HUES6 (cell line): ENCODE data around the gene RTN1.

Experiments
- H3K27ac ChIP-seq: 2 replicates; pipeline ENCODE4 v1.7.0; 2013; ENCODE audit warnings: low read depth, mild to moderate bottlenecking, low read length, inconsistent platforms
- H3K27me3 ChIP-seq: 2 replicates; pipeline ENCODE4 v1.6.1; 2013; ENCODE audit warnings: low read length; ENCODE audit not compliant: control insufficient read depth, insufficient read depth
- H3K36me3 ChIP-seq: 2 replicates; pipeline ENCODE4 v1.6.1; 2013; ENCODE audit warnings: low read length; ENCODE audit not compliant: control insufficient read depth, insufficient read depth
- H3K4me1 ChIP-seq: 2 replicates; pipeline ENCODE4 v1.6.1; 2013; ENCODE audit warnings: low read length; ENCODE audit not compliant: control insufficient read depth, insufficient read depth
- H3K4me3 ChIP-seq: 2 replicates; pipeline ENCODE4 v1.5.1; 2013; ENCODE audit warnings: low read depth, low read length
- H3K9ac ChIP-seq: one replicate; pipeline ENCODE4 v1.6.1; 2013; ENCODE audit warnings: mild to moderate bottlenecking, low read length
- H3K9me3 ChIP-seq: 2 replicates; pipeline ENCODE4 v1.6.1; 2013; ENCODE audit warnings: low read depth, low read length; ENCODE audit not compliant: control insufficient read depth, insufficient read depth

Gene RTN1

DNA sequence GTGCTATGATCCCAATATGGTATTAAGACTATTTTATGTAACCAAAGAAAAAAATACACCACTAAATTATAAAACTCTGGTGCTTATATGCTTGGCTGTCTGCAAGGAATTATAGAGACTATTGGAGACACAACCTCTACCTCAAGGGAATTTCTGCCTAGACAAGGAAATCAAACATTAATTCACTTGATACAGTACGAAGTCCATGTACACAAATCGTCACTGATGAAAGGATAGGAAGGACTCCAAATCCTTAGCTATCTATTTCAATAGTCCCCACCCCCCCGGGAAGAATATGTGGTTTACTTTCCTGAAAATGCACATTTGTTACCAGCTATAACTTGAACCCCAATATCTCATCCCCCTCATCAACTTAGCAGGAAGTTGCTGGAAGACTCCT lies 21.9 kb downstream of the RTN1 start:
- H3K27ac ChIP-seq, result no peak overlapping the region
- H3K9ac ChIP-seq, result no peak overlapping the region
- H3K4me3 ChIP-seq, result no peak overlapping the region
- no peaks in the 10 kb centered on the region for H3K9me3 ChIP-seq
- H3K36me3 ChIP-seq, result no peaks in the 10 kb centered on the region
- no peaks in the 10 kb centered on the region for H3K27me3 ChIP-seq
- no peaks in the 10 kb centered on the region for H3K4me1 ChIP-seq

DNA sequence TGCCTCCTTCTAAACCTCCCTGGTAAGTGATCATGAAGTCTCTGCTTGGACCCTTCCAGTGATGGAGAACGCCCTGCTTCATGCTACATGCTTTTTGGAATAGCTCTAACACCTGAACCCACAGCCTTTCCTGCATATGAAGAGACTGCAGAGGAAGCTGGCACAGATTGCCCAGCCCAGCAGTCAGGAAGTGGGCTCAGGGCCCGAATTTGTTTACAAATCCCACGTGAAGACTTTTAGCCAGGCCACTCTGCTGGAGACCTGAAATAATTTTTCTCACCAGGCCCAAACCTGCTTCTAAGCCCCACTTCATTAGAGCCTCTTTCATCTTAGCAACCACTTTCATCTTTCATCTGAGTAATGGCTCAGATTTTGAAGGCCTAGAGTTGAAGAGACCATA lies 22.9 kb downstream of the RTN1 start:
- Histone ChIP-seq H3K27ac (no peak overlapping the region), H3K9ac (no peak overlapping the region), H3K4me1 (no peaks in the 10 kb centered on the region), H3K36me3 (no peaks in the 10 kb centered on the region), H3K4me3 (no peak overlapping the region), H3K27me3 (no peaks in the 10 kb centered on the region), H3K9me3 (no peaks in the 10 kb centered on the region)

DNA sequence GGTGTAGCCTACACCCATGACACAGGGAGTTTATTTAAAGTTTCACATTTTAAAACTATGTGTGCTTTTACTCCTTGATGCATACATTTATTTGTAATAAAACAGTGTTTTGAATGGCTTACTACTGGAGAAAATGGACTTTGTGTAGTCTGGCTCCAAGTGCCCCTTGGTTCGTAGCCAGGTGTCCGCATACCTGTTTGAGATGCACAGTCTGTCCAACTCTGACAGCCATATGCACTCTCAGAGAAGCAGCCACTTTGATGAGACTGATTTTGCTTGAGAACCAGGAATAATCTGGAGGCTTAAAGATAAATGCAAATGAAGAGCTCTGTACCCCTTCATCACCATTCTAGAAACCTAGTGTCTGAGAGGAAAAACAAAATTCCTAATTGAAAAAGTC lies 24.0 kb downstream of the RTN1 start:
- Histone ChIP-seq H3K9me3 (no peaks in the 10 kb centered on the region), H3K4me1 (no peaks in the 10 kb centered on the region), H3K36me3 (no peaks in the 10 kb centered on the region), H3K4me3 (no peak overlapping the region), H3K9ac (no peak overlapping the region), H3K27me3 (no peaks in the 10 kb centered on the region), H3K27ac (no peak overlapping the region)

DNA sequence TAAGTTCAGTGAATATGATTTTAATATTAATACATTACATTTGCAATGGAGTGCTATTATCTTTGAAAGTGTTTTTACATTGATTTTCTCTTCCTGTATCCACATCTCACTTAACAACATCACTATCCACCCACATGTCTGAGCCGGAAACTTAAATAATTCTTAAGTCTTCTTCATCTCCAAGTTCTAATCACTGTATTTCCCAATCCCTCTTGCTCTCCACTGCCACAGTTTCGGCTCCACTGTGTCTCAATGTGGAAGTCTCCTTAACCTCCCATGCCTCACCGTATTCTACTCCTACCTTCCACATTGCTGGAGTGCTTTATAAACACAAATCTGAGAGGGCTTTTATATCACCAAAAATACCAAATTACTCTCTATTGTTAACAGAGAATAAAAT lies 25.3 kb downstream of the RTN1 start:
- H3K36me3 ChIP-seq, result no peaks in the 10 kb centered on the region
- H3K27me3 ChIP-seq, result no peaks in the 10 kb centered on the region
- H3K27ac ChIP-seq, result no peak overlapping the region
- no peak overlapping the region for H3K9ac ChIP-seq
- H3K9me3 ChIP-seq, result no peaks in the 10 kb centered on the region
- no peaks in the 10 kb centered on the region for H3K4me1 ChIP-seq
- no peak overlapping the region for H3K4me3 ChIP-seq

DNA sequence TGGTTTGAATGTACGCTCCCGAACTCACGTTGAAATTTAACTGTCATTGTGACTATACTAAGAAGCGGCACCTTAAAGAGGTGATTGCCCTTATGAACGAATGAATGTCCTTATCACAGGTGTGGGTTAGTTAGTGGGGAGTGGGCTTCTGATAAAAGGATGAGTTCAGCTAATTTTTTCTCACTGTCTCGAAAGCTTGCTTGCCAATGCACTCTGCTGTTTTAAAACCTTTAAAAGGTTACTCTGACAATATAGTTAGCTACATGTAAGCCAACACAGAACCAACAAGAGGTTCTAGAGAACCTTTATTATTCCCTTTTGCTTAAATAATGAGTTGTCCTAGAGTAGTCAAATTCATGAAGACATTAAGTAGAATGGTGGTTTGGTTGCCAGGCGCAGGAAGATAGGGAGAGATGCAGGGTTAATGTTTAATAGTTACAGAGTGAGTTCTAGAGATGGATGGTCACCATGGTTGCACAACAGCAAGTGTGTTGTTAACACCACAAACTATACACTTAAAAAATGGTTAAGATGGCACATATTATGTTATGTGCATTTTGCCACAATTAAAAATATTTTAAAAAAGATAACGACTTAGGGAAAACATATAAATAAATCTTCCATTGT lies 26.3 kb downstream of the RTN1 start:
- no peaks in the 10 kb centered on the region for H3K36me3 ChIP-seq
- H3K9me3 ChIP-seq, result no peaks in the 10 kb centered on the region
- H3K4me1 ChIP-seq, result no peaks in the 10 kb centered on the region
- no peak overlapping the region for H3K9ac ChIP-seq
- H3K27me3 ChIP-seq, result no peaks in the 10 kb centered on the region
- no peak overlapping the region for H3K4me3 ChIP-seq
- no peak overlapping the region for H3K27ac ChIP-seq

DNA sequence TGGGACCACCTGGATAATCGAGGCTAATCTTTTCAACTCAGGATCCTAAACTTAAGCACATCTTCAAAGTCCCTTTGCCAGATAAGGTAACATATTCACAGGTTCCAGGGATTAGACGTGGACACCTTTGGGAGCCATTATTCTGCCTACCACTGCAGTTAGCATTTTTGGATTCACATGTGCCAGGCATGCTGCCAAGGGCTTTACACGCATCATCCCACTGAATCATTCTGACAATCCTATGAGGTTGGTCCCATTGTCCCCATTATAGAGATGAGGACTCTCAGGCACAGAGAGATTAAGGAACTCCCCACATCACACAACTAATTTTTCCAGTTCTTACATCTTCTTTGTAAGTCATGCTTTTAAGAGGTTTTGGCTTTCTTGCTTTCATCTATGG lies 34.5 kb downstream of the RTN1 start:
- Histone ChIP-seq H3K9ac (no peak overlapping the region), H3K4me3 (no peak overlapping the region), H3K9me3 (no peaks in the 10 kb centered on the region), H3K36me3 (no peaks in the 10 kb centered on the region), H3K4me1 (no peaks in the 10 kb centered on the region), H3K27me3 (no peaks in the 10 kb centered on the region), H3K27ac (no peak overlapping the region)

DNA sequence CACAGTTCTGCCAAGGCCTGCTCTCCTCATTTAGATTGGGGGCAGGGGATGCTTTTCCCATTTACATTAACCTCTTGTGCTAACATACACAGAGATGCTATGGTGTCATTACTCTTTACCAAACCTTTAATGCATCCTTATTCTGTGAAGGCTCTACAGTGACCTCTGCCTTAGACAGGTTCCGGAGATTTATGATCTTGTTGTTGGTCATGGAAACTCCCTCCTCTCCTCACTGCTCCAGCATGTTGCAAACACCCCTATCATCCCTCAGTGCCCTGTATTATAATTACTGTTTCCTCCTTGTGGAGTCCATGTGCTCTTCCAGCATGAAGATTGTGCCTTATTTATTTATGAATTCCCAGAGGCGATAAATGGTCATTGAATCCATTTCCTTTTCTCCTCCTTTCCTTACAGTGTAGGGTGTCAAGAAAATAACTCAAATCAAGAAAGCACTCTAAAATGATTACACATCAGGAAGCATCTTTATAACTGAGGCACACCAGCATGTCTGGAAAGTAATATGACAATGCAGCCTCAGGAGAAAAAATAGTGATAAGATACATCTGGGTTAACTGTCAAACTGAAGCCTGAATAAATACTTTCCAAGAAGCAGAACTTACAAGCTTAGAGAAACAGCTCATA lies 37.8 kb downstream of the RTN1 start:
- Histone ChIP-seq H3K9ac (no peak overlapping the region), H3K36me3 (no peaks in the 10 kb centered on the region), H3K27ac (no peak overlapping the region), H3K4me3 (no peak overlapping the region), H3K4me1 (peaks cover 10% of the 10 kb centered on the region; the same call in 1 of the 2 replicates), H3K9me3 (no peaks in the 10 kb centered on the region), H3K27me3 (no peaks in the 10 kb centered on the region)

DNA sequence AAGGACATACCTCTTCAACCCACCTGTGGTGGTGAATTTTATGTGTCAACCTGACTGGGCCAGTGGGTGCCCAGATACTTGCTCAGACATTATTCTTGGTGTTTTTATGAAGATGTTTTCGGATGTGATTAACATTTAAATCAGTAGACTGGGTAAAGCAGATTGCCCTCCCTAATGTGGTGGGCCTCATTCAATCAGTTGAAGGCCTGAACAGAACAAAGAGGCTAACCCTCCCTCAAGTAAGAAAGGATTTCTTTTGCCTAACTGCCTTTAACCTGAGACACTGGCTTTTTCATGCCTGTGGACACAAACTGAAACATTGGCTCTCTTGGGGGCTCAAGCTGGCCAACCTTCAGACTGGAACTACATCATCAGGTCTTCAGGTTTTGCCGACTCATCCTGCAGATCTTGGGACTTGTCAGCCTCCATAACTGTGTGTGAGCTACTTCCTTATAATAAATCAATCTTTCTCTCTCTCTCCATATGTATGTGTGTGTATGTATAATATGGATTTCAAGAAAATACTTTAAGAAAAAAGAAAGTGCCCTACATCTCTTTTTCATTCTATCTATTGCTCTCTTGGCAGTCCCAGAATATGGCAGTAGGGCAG lies 39.4 kb downstream of the RTN1 start:
- Histone ChIP-seq H3K27ac (no peak overlapping the region), H3K9me3 (no peaks in the 10 kb centered on the region), H3K36me3 (no peaks in the 10 kb centered on the region), H3K4me1 (peaks cover 10% of the 10 kb centered on the region; the same call in 1 of the 2 replicates), H3K4me3 (no peak overlapping the region), H3K27me3 (no peaks in the 10 kb centered on the region), H3K9ac (no peak overlapping the region)

DNA sequence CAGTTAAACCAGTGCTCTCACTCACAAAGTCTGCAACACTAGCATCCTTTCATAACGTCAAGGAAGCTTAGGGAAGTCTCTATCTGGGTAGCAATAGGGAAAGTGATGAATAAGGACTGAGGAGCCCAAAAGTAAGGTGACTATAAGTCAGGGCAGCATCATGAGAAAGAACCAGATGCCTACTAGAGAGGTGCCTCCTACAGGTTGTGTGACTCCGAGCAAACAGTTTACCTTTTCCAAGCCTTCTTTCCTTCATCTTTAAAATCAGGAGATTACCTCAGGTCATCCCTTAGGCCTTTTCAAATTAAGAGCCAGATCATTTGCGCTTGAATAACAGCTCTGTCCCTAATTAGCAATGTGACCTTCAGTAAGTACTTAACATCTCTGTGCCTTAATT lies 40.2 kb downstream of the RTN1 start:
- H3K27ac ChIP-seq, result no peak overlapping the region
- H3K9me3 ChIP-seq, result no peaks in the 10 kb centered on the region
- no peak overlapping the region for H3K9ac ChIP-seq
- peaks cover 10% of the 10 kb centered on the region; the same call in 1 of the 2 replicates for H3K4me1 ChIP-seq
- no peak overlapping the region for H3K4me3 ChIP-seq
- no peaks in the 10 kb centered on the region for H3K36me3 ChIP-seq
- H3K27me3 ChIP-seq, result no peaks in the 10 kb centered on the region

DNA sequence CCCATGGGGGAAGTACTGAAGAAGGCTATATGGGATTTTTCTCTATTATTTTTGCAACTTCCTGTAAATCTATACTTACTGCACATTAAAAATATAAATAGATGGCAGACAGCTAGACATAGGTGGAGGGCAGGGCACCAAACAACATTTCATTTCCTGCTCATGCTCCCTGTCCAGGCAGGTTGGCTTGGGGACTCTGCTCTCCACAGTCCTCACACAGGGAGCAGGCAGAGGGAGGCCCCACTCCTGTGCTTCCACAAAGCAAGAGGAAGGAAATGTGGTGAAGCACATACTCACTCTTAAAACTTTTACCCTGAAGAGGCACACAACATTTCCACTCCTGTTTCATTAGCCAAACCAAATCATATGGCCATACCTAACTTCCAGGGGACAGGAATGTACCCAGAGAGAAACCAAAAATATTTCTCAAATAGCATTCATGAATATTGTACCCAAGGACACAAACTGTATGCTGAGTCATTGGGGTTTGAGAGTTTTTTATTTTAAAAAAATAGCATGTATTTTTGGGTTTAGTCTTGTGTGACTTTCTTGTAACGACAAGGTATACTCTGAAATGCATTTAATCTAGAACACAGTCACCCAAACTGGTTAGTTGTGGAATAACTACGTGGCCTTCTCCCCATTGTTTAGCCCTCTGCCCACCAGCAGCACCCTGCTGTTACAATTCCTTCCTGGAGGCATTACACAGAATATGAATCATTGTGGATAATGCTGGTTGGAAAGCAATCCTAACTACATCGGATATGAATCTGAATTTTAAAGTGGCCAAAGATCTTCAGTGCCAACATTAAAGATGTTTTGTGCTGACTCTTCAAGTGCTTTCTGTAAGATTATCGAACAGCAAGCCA lies 40.9 kb downstream of the RTN1 start:
- no peaks in the 10 kb centered on the region for H3K27me3 ChIP-seq
- no peak overlapping the region for H3K9ac ChIP-seq
- no peaks in the 10 kb centered on the region for H3K9me3 ChIP-seq
- no peak overlapping the region for H3K27ac ChIP-seq
- no peak overlapping the region for H3K4me3 ChIP-seq
- peaks cover 10% of the 10 kb centered on the region; the same call in 1 of the 2 replicates for H3K4me1 ChIP-seq
- no peaks in the 10 kb centered on the region for H3K36me3 ChIP-seq

DNA sequence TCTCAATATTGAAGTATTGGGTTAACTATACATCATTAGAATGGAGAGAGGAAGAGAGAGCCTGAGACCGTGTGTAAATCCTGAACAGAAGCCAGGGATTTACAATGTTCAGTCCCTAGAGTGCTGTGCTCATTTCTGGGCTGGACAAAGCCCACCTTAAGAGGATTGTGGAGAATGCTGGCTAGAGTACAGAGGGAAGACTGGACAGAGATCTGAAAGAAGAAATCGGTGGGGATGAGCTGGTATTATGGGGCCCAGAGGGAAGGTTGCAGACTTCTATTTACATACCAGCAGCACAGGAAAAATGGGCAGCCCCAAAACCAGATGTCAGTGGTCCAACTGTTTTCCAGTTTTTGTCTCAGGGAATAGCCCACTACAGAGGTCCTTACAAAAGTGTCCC lies 42.3 kb downstream of the RTN1 start:
- Histone ChIP-seq H3K27me3 (no peaks in the 10 kb centered on the region), H3K4me3 (no peak overlapping the region), H3K4me1 (peaks cover 10% of the 10 kb centered on the region; the same call in 1 of the 2 replicates), H3K27ac (no peak overlapping the region), H3K9ac (no peak overlapping the region), H3K36me3 (no peaks in the 10 kb centered on the region), H3K9me3 (no peaks in the 10 kb centered on the region)
